ENCODE data around the gene CTNNA2.

GRCh38 chr2:80473796-80474195 lies 960.9 kb downstream of the CTNNA2 start:
- TF ChIP-seq TAF1 (IDR thresholded peaks at IDR 0.05; ENCODE audit: borderline replicate concordance, low read depth, low read length) (no peak), CTCF (IDR thresholded peaks at IDR 0.05) (no peak), POLR2AphosphoS5 (IDR thresholded peaks at IDR 0.05; ENCODE audit: low read depth, low read length) (no peak), SMC3 (IDR thresholded peaks at IDR 0.05; ENCODE audit: low read depth, low read length) (no peak), RCOR1 (IDR thresholded peaks at IDR 0.05; ENCODE audit: low read length) (no peak)
- TF ChIP-seq, protein P1, sequence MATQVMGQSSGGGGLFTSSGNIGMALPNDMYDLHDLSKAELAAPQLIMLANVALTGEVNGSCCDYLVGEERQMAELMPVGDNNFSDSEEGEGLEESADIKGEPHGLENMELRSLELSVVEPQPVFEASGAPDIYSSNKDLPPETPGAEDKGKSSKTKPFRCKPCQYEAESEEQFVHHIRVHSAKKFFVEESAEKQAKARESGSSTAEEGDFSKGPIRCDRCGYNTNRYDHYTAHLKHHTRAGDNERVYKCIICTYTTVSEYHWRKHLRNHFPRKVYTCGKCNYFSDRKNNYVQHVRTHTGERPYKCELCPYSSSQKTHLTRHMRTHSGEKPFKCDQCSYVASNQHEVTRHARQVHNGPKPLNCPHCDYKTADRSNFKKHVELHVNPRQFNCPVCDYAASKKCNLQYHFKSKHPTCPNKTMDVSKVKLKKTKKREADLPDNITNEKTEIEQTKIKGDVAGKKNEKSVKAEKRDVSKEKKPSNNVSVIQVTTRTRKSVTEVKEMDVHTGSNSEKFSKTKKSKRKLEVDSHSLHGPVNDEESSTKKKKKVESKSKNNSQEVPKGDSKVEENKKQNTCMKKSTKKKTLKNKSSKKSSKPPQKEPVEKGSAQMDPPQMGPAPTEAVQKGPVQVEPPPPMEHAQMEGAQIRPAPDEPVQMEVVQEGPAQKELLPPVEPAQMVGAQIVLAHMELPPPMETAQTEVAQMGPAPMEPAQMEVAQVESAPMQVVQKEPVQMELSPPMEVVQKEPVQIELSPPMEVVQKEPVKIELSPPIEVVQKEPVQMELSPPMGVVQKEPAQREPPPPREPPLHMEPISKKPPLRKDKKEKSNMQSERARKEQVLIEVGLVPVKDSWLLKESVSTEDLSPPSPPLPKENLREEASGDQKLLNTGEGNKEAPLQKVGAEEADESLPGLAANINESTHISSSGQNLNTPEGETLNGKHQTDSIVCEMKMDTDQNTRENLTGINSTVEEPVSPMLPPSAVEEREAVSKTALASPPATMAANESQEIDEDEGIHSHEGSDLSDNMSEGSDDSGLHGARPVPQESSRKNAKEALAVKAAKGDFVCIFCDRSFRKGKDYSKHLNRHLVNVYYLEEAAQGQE (IDR thresholded peaks at IDR 0.05; ENCODE audit: low read depth, low read length), result no peak

Data from SK-N-SH (cell line).